GM23338 (cell line): ENCODE results near the gene GPC5. TPM values are rescaled to one million over a fixed set of nuclear protein-coding genes. Genes with fewer than 3 reads are reported as not detected.

Experiments used
- ATAC-seq: fragments of 200-7000 bp; cut with Tn5 transposase; 3 replicates; pipeline ENCODE4 v1.9.1; 2020
- DNase-seq: peaks from one replicate; pipeline ENCODE4 v3.0.0-alpha.2; 2015; ENCODE audit warnings: low spot score
- H2AFZ ChIP-seq: fragments of 200-600 bp; sonication (generic); 2 replicates; pipeline ENCODE4 v1.8.0; 2016; ENCODE audit warnings: antibody characterized with exemption, mild to moderate bottlenecking, moderate library complexity
- H3F3A ChIP-seq: fragments of 200-600 bp; sonication (generic); replicated peaks from 2 replicates; pipeline ENCODE4 v1.8.0; 2017; ENCODE audit warnings: antibody characterized with exemption, mixed run types, low read depth
- H3K27ac ChIP-seq: fragments of 200-600 bp; sonication (generic); 2 replicates; pipeline ENCODE4 v1.6.1; 2016; ENCODE audit warnings: low read depth
- H3K27me3 ChIP-seq: fragments of 200-600 bp; sonication (generic); 2 replicates; pipeline ENCODE4 v1.8.0; 2016; ENCODE audit warnings: mild to moderate bottlenecking, mixed run types, moderate library complexity; ENCODE audit not compliant: insufficient read depth
- H3K36me3 ChIP-seq: fragments of 200-600 bp; sonication (generic); 2 replicates; pipeline ENCODE4 v1.8.0; 2016; ENCODE audit warnings: mild to moderate bottlenecking; ENCODE audit not compliant: insufficient read depth
- H3K4me1 ChIP-seq: fragments of 200-600 bp; sonication (generic); 2 replicates; pipeline ENCODE4 v1.8.0; 2016; ENCODE audit warnings: mild to moderate bottlenecking, moderate library complexity; ENCODE audit not compliant: insufficient read depth
- H3K4me2 ChIP-seq: fragments of 200-600 bp; sonication (generic); 2 replicates; pipeline ENCODE4 v1.7.1; 2017; ENCODE audit warnings: mixed run types
- H3K4me3 ChIP-seq: fragments of 200-600 bp; sonication (generic); 2 replicates; pipeline ENCODE4 v1.6.1; 2016; ENCODE audit warnings: mixed run types
- H3K79me2 ChIP-seq: fragments of 200-600 bp; sonication (generic); replicated peaks from 2 replicates; pipeline ENCODE4 v1.8.0; 2017; ENCODE audit warnings: mild to moderate bottlenecking; ENCODE audit not compliant: insufficient read depth
- H3K9me2 ChIP-seq: fragments of 200-600 bp; sonication (generic); 2 replicates; pipeline ENCODE4 v1.8.0; 2017; ENCODE audit not compliant: insufficient read depth
- H4K20me1 ChIP-seq: fragments of 200-600 bp; sonication (generic); replicated peaks from 2 replicates; pipeline ENCODE4 v1.8.0; 2017; ENCODE audit warnings: mild to moderate bottlenecking; ENCODE audit not compliant: insufficient read depth
- H3K27ac Mint-ChIP-seq: 2 replicates; pipeline ENCODE4 v1.8.0; 2020; ENCODE audit warnings: inconsistent platforms, mild to moderate bottlenecking, moderate library complexity, mixed read lengths
- H3K27me3 Mint-ChIP-seq: 3 replicates; pipeline ENCODE4 v1.8.0; 2022; ENCODE audit warnings: low read depth, mild to moderate bottlenecking, moderate library complexity, mixed read lengths, inconsistent platforms; ENCODE audit not compliant: insufficient read depth, poor library complexity
- H3K36me3 Mint-ChIP-seq: 3 replicates; pipeline ENCODE4 v1.8.0; 2021; ENCODE audit warnings: low read depth, mild to moderate bottlenecking, inconsistent platforms, moderate library complexity, mixed read lengths
- H3K4me1 Mint-ChIP-seq: 3 replicates; pipeline ENCODE4 v1.8.0; 2020; ENCODE audit warnings: mild to moderate bottlenecking, inconsistent platforms, mixed read lengths
- H3K4me3 Mint-ChIP-seq: 3 replicates; pipeline ENCODE4 v1.8.0; 2021; ENCODE audit warnings: moderate library complexity, mild to moderate bottlenecking, inconsistent platforms, mixed read lengths
- H3K9me3 Mint-ChIP-seq: 3 replicates; pipeline ENCODE4 v1.8.0; 2020; ENCODE audit warnings: moderate library complexity, mild to moderate bottlenecking, inconsistent platforms, mixed read lengths
- CREB1 ChIP-seq: fragments of 250-450 bp; sonication (Bioruptor Pico); IDR thresholded peaks from 2 replicates; pipeline ENCODE4 v1.5.0; 2020; ENCODE audit warnings: low read depth, mild to moderate bottlenecking, moderate library complexity
- CTCF ChIP-seq, 2 experiments: fragments of 200-600 bp in 1 of 2; sonication (generic) in 1 of 2; conservative IDR thresholded peaks; 2 replicates each; pipeline versions ENCODE4 v1.5.1 to v1.6.1; 2016 to 2017; ENCODE audit warnings: antibody characterized with exemption in 2 of 2, low read depth in 2 of 2, mild to moderate bottlenecking in 2 of 2, moderate library complexity in 1 of 2
- ETS1 ChIP-seq: IDR thresholded peaks from 2 replicates; pipeline ENCODE4 v1.6.1; 2016; ENCODE audit warnings: antibody characterized with exemption
- EZH2 ChIP-seq: fragments of 200-600 bp; sonication (generic); IDR thresholded peaks from one replicate; pipeline ENCODE4 v1.8.0; 2017; ENCODE audit warnings: antibody characterized with exemption, mild to moderate bottlenecking, low read depth; ENCODE audit not compliant: unreplicated experiment
- EZH2phosphoT487 ChIP-seq: fragments of 200-600 bp; sonication (generic); IDR thresholded peaks from one replicate; pipeline ENCODE4 v1.8.1; 2018; ENCODE audit warnings: antibody characterized with exemption; ENCODE audit not compliant: unreplicated experiment
- JUNB ChIP-seq: IDR thresholded peaks from one replicate; pipeline ENCODE4 v1.6.1; 2016; ENCODE audit warnings: antibody characterized with exemption; ENCODE audit not compliant: unreplicated experiment
- NANOG ChIP-seq: IDR thresholded peaks from 2 replicates; pipeline ENCODE4 v1.6.1; 2016; ENCODE audit warnings: antibody characterized with exemption, borderline replicate concordance
- POLR2AphosphoS5 ChIP-seq: IDR thresholded peaks from 2 replicates; pipeline ENCODE4 v1.6.1; 2016; ENCODE audit warnings: antibody characterized with exemption, low read depth
- REST ChIP-seq: IDR thresholded peaks from one replicate; pipeline ENCODE4 v1.6.1; 2018; ENCODE audit warnings: antibody characterized with exemption; ENCODE audit not compliant: unreplicated experiment
- STAT1 ChIP-seq: IDR thresholded peaks from one replicate; pipeline ENCODE4 v1.6.1; 2016; ENCODE audit warnings: antibody characterized with exemption; ENCODE audit not compliant: unreplicated experiment
- ZNF114 ChIP-seq: fragments of 250-450 bp; sonication (Bioruptor Pico); IDR thresholded peaks from 2 replicates; pipeline ENCODE4 v1.5.0; 2020; ENCODE audit warnings: mild to moderate bottlenecking, moderate library complexity
- ZNF331 ChIP-seq: fragments of 250-450 bp; sonication (Bioruptor Pico); IDR thresholded peaks from 2 replicates; pipeline ENCODE4 v1.5.0; 2020; ENCODE audit warnings: low read depth, mild to moderate bottlenecking, moderate library complexity
- ZNF462 ChIP-seq: fragments of 250-450 bp; sonication (Bioruptor Pico); IDR thresholded peaks from 2 replicates; pipeline ENCODE4 v1.5.0; 2020; ENCODE audit warnings: mild to moderate bottlenecking, moderate library complexity
- polyA plus RNA-seq: library from polyadenylated mRNA; unstranded; fragments of >200 nt; fragmentation: Nextera tagmentation; extraction: Ambion mirVana; gene quantifications from 2 replicates; pipeline ENCODE4 v1.2.1, GENCODE V29; 2016
- total RNA-seq: library from RNA; depleted of rRNA; stranded (reverse); fragments of >200 nt; shearing (Covaris generic); gene quantifications from 2 replicates; pipeline ENCODE4 v1.2.3, GENCODE V29; 2014

The GPC5 gene
- total and polyA plus RNA-seq, 2 experiments from 2014 or later = 0.95 to 1.1 TPM

GRCh38 chr13:91768746-91769145, 370.3 kb downstream of the GPC5 start:
- no peak overlapping the region for H2AFZ ChIP-seq
- H3K79me2 ChIP-seq = no peaks in the 10 kb centered on the region
- no peak overlapping the region for H3K4me3 Mint-ChIP-seq
- no peak overlapping the region for H3K27ac ChIP-seq
- H3K4me3 ChIP-seq = no peak overlapping the region
- H3K36me3 ChIP-seq = no peaks in the 10 kb centered on the region; the same call in 1 of the 2 replicates
- H3F3A ChIP-seq = no peaks in the 10 kb centered on the region
- H3K4me1 ChIP-seq = peaks cover 14% of the 10 kb centered on the region
- H3K27me3 ChIP-seq = no peaks in the 10 kb centered on the region
- no peaks in the 10 kb centered on the region for H3K27me3 Mint-ChIP-seq
- H3K9me2 ChIP-seq = peaks cover 3% of the 10 kb centered on the region
- H3K27ac Mint-ChIP-seq = no peak overlapping the region
- no peak for TF ChIP-seq ETS1
- no peak for TF ChIP-seq EZH2phosphoT487
- TF ChIP-seq NANOG = no peak
- no peak for TF ChIP-seq ZNF462 (CRISPR knock-in tag)
- no peak for TF ChIP-seq REST
- no peak for TF ChIP-seq ZNF114 (CRISPR knock-in tag)
- no peak for TF ChIP-seq POLR2AphosphoS5
- no peak for TF ChIP-seq CTCF (conservative IDR thresholded peaks at IDR 0.05; ENCODE audit: low read depth in 2 of 2)
- no peak for TF ChIP-seq JUNB
- TF ChIP-seq STAT1 = no peak
- TF ChIP-seq CREB1 = no peak
- no peak for TF ChIP-seq ZNF331 (CRISPR knock-in tag)
- TF ChIP-seq EZH2 = no peak
- peaks cover 17% of the 10 kb centered on the region for H3K4me1 Mint-ChIP-seq
- H3K36me3 Mint-ChIP-seq = no peaks in the 10 kb centered on the region
- DNase-seq (no peak), ATAC-seq (no peak)
- no peaks in the 10 kb centered on the region for H4K20me1 ChIP-seq
- H3K4me2 ChIP-seq = no peak overlapping the region
- no peaks in the 10 kb centered on the region for H3K9me3 Mint-ChIP-seq
